Endothelial cell of umbilical vein (primary cell): ENCODE measurements around the gene ETHE1. TPM values are rescaled to one million over a fixed set of nuclear protein-coding genes. Genes with fewer than 3 reads are reported as not detected.

ENCODE experiments used
- BruUV-seq: library from RNA; stranded (reverse); fragments of 400-500 nt; replicated peaks from 2 replicates; lab custom pipeline; 2021; lab: Mats Ljungman, UMichigan
- CTCF ChIA-PET: fragments of 300-600, 350-600 bp; sonication (Branson Sonifier 250); formaldehyde crosslinking; loops from one replicate; lab custom pipeline; 2021; ENCODE audit warnings: antibody characterized with exemption, inconsistent platforms; lab: Charles Lee
- POLR2A ChIA-PET: fragments of 300-600, 350-600 bp; sonication (Branson Sonifier 250); formaldehyde crosslinking; loops from one replicate; lab custom pipeline; 2021; ENCODE audit warnings: antibody characterized with exemption, inconsistent platforms; lab: Charles Lee
- DNase-seq: peaks from one replicate; pipeline ENCODE4 v3.0.0-alpha.2; 2011; ENCODE audit warnings: low read depth, low spot score
- FAIRE-seq: peaks from 2 replicates; lab custom pipeline; 2011; peaks lifted over from hg19 to GRCh38; lab: Jason Lieb, UNC
- H2AFZ ChIP-seq: 2 replicates; pipeline ENCODE4 v1.6.0; 2012; ENCODE audit warnings: low read depth, low read length, control low read depth, inconsistent platforms
- H3K27ac ChIP-seq: 2 replicates; pipeline ENCODE4 v1.5.1; 2011; ENCODE audit warnings: low read depth, mild to moderate bottlenecking, control low read depth, low read length, moderate library complexity; ENCODE audit not compliant: insufficient read depth
- H3K27me3 ChIP-seq, 2 experiments: 2 replicates each; pipeline versions ENCODE4 v1.6.0 to v1.6.1; 2011; ENCODE audit warnings: low read length in 2 of 2, mixed read lengths in 1 of 2; ENCODE audit not compliant: control insufficient read depth in 2 of 2, insufficient read depth in 2 of 2
- H3K36me3 ChIP-seq, 2 experiments: 2 replicates in 1 of 2; 3 replicates in 1 of 2; pipeline ENCODE4 v1.5.1; 2011; ENCODE audit warnings: low read length in 2 of 2, mild to moderate bottlenecking in 1 of 2, moderate library complexity in 1 of 2; ENCODE audit not compliant: control insufficient read depth in 2 of 2, insufficient read depth in 2 of 2; ENCODE audit errors: extremely low read depth in 1 of 2
- H3K4me1 ChIP-seq: 3 replicates; pipeline ENCODE4 v1.5.1; 2011; ENCODE audit warnings: mild to moderate bottlenecking, low read length; ENCODE audit not compliant: control insufficient read depth, insufficient read depth; ENCODE audit errors: extremely low read depth
- H3K4me2 ChIP-seq: 2 replicates; pipeline ENCODE4 v1.6.1; 2011; ENCODE audit warnings: low read length, control low read depth, mixed read lengths; ENCODE audit not compliant: insufficient read depth
- H3K4me3 ChIP-seq, 3 experiments: fragments of 200-600 bp in 1 of 3; sonication (generic), shearing (Covaris generic) in 1 of 3; replicated peaks in 1 of 3; 2 replicates each; pipeline ENCODE4 v1.5.1; 2011 to 2016; ENCODE audit warnings: control low read depth in 3 of 3, low read length in 3 of 3, mild to moderate bottlenecking in 2 of 3, inconsistent platforms in 1 of 3, low read depth in 1 of 3, moderate library complexity in 1 of 3; ENCODE audit not compliant: insufficient read depth in 1 of 3
- H3K79me2 ChIP-seq: 2 replicates; pipeline ENCODE4 v1.6.0; 2012; ENCODE audit warnings: low read length, inconsistent platforms; ENCODE audit not compliant: control insufficient read depth, insufficient read depth
- H3K9ac ChIP-seq: replicated peaks from 2 replicates; pipeline ENCODE3; 2011; ENCODE audit warnings: low read length, control low read depth; ENCODE audit not compliant: insufficient read depth; ENCODE audit errors: extremely low read depth
- H3K9me1 ChIP-seq: replicated peaks from 3 replicates; pipeline ENCODE4 v1.6.0; 2011; ENCODE audit warnings: mild to moderate bottlenecking, low read length; ENCODE audit not compliant: control insufficient read depth, insufficient read depth; ENCODE audit errors: extremely low read depth
- H3K9me3 ChIP-seq: replicated peaks from 2 replicates; pipeline ENCODE4 v1.5.1; 2012; ENCODE audit warnings: low read length, inconsistent platforms; ENCODE audit not compliant: control insufficient read depth, insufficient read depth
- H4K20me1 ChIP-seq: replicated peaks from 2 replicates; pipeline ENCODE3; 2011; ENCODE audit warnings: mild to moderate bottlenecking, low read length; ENCODE audit not compliant: control insufficient read depth, insufficient read depth; ENCODE audit errors: extremely low read depth
- CTCF ChIP-seq, 2 donors: IDR thresholded peaks; 1 replicate in 1 of 2; 2 replicates in 1 of 2; pipeline ENCODE4 v1.5.1; 2011; ENCODE audit warnings: low read length in 2 of 2, mild to moderate bottlenecking in 2 of 2, moderate library complexity in 2 of 2, control low read depth in 1 of 2, inconsistent platforms in 1 of 2, low read depth in 1 of 2; ENCODE audit not compliant: insufficient read depth in 1 of 2; ENCODE audit errors: extremely low read depth in 1 of 2
- EZH2 ChIP-seq: IDR thresholded peaks from 2 replicates; pipeline ENCODE4 v1.6.1; 2012; ENCODE audit warnings: borderline replicate concordance, low read depth, mild to moderate bottlenecking, moderate library complexity, low read length, inconsistent platforms; ENCODE audit not compliant: severe bottlenecking
- FOS ChIP-seq: IDR thresholded peaks from 2 replicates; pipeline ENCODE4 v1.6.1; 2011; ENCODE audit warnings: mild to moderate bottlenecking, low read length, moderate library complexity, borderline replicate concordance; ENCODE audit not compliant: insufficient read depth
- GATA2 ChIP-seq: IDR thresholded peaks from 2 replicates; pipeline ENCODE4 v1.7.0; 2011; ENCODE audit warnings: low read depth, mild to moderate bottlenecking, moderate library complexity, mixed read lengths, low read length; ENCODE audit not compliant: insufficient read length, insufficient read depth
- JUN ChIP-seq: IDR thresholded peaks from 2 replicates; pipeline ENCODE4 v1.6.1; 2011; ENCODE audit warnings: borderline replicate concordance, low read depth; ENCODE audit not compliant: insufficient read length, insufficient read depth
- MAX ChIP-seq: IDR thresholded peaks from 2 replicates; pipeline ENCODE4 v1.6.1; 2011; ENCODE audit not compliant: insufficient read depth, insufficient read length
- MYC ChIP-seq: IDR thresholded peaks from one replicate; pipeline ENCODE4 v1.6.1; 2011; ENCODE audit warnings: mild to moderate bottlenecking, low read depth, low read length
- POLR2A ChIP-seq: IDR thresholded peaks from 2 replicates; pipeline ENCODE4 v1.6.1; 2012; ENCODE audit warnings: low read depth, mild to moderate bottlenecking, control low read depth, low read length
- POLR2AphosphoS5 ChIP-seq: IDR thresholded peaks from 2 replicates; pipeline ENCODE4 v1.6.1; 2012; ENCODE audit warnings: low read depth, mild to moderate bottlenecking, control low read depth, low read length, moderate library complexity; ENCODE audit not compliant: insufficient read depth
- dilution Hi-C: fragments of 300-500 bp; cut with MboI; formaldehyde crosslinking; loops from one replicate; pipeline ENCODE4 v1.15.0; 2019; ENCODE audit warnings: low sequenced_read_pairs; ENCODE audit not compliant: extremely low pct_ligation_motif_present
- intact Hi-C: fragments of 100-400 bp; cut with micrococcal nuclease; formaldehyde crosslinking; loops from one replicate; pipeline ENCODE4 v1.10.0; 2022
- polyA plus RNA-seq, 4 experiments: library from polyadenylated mRNA; depleted of rRNA in 3 of 4; stranded (reverse) in 3 of 4; unstranded in 1 of 4; fragments of >200 nt; gene quantifications; 2 replicates each; pipeline versions ENCODE4 v1.2.1 to v1.2.3, GENCODE V29; 2011 to 2012; ENCODE audit warnings: missing spikeins in 1 of 4
- total RNA-seq: library from RNA; stranded (reverse); gene quantifications from 2 replicates; pipeline ENCODE4 v1.2.3, GENCODE V29; 2021

The ETHE1 gene
- total and polyA plus RNA-seq, 2 donors (not counting 3 experiments of a cell fraction or from before 2014, with no cell fraction given) = 34.5 to 124 TPM

GRCh38 chr19:43562698-43563241 is 35.8 kb upstream of the ETHE1 start:
- intact Hi-C loops (no loop called here), dilution Hi-C loops (no loop called here)
- DNase-seq (peak; percentile 53), FAIRE-seq (no peak)
- no peaks in the 10 kb centered on the region for H3K27me3 ChIP-seq
- H3K4me1 ChIP-seq = no peaks in the 10 kb centered on the region
- no peak overlapping the region for H2AFZ ChIP-seq
- POLR2A ChIA-PET = no interaction called here
- BruUV-seq = no TSS peak
- CTCF ChIA-PET = interaction anchor here (1.0 to 1.5 kb wide), 2 partner anchors 12 to 31 kb away, joined by 3 to 4 read pairs; partner anchors contain the start of gene XRCC1
- no peak overlapping the region for H3K4me2 ChIP-seq
- no peaks in the 10 kb centered on the region for H4K20me1 ChIP-seq
- H3K9ac ChIP-seq = no peak overlapping the region
- H3K79me2 ChIP-seq = no peaks in the 10 kb centered on the region
- H3K4me3 ChIP-seq = no peak overlapping the region
- no peak overlapping the region for H3K27ac ChIP-seq
- H3K9me3 ChIP-seq = no peaks in the 10 kb centered on the region
- TF ChIP-seq CTCF (IDR thresholded peaks at IDR 0.05; ENCODE audit: extremely low read depth in 1 of 2, insufficient read depth in 1 of 2, low read depth in 1 of 2, low read length in 2 of 2) (no peak), MAX (no peak), GATA2 (no peak), POLR2A (no peak), JUN (no peak), POLR2AphosphoS5 (no peak), MYC (no peak), FOS (no peak), EZH2 (no peak)
- peaks cover 0 to 9% of the 10 kb centered on the region in 2 experiments for H3K36me3 ChIP-seq
- no peaks in the 10 kb centered on the region for H3K9me1 ChIP-seq
